ENCODE measurements around the gene PHOSPHO2. TPM values are rescaled to one million over a fixed set of nuclear protein-coding genes. Genes with fewer than 3 reads are reported as not detected.
"Not testable (repeated sequence)": the region's sequence is repeated elsewhere in the genome, so short reads cannot be mapped to it uniquely, and the experiment has no call there.

Gene PHOSPHO2
- total RNA-seq, 4 donors from 2014 or later = 2.0 to 27.7 (median 12.5) TPM

GRCh38 chr2:169683054-169683424 lies 11.2 kb upstream of the PHOSPHO2 start:
- ATAC-seq (ENCODE audit: low FRiP score) = no peak
- no peak for DNase-seq (ENCODE audit: low spot score)
- no peak for TF ChIP-seq CTCF (IDR thresholded peaks at IDR 0.05)

- TF ChIP-seq CTCF (IDR thresholded peaks at IDR 0.05) = no peak
- no peak for ATAC-seq (ENCODE audit: low FRiP score)
- DNase-seq (ENCODE audit: low spot score) = no peak
Measured at GRCh38 chr2:169683425-169684134, 10.7 kb upstream of the PHOSPHO2 start.

- no peak for TF ChIP-seq CTCF (IDR thresholded peaks at IDR 0.05)
- ATAC-seq (ENCODE audit: low FRiP score) (no peak), DNase-seq (ENCODE audit: low spot score) (no peak)
Measured at GRCh38 chr2:169684135-169684565, 10.1 kb upstream of the PHOSPHO2 start.

GRCh38 chr2:169684712-169685111 lies 9.6 kb upstream of the PHOSPHO2 start:
- DNase-seq (ENCODE audit: low spot score); ATAC-seq (ENCODE audit: low FRiP score): not testable (repeated sequence)

GRCh38 chr2:169686825-169687224 lies 7.4 kb upstream of the PHOSPHO2 start:
- ATAC-seq (ENCODE audit: low FRiP score); DNase-seq (ENCODE audit: low spot score): not testable (repeated sequence)

- DNase-seq (ENCODE audit: low spot score) = not testable (repeated sequence)
Measured at GRCh38 chr2:169687943-169688342, 6.3 kb upstream of the PHOSPHO2 start.

GRCh38 chr2:169690958-169691357 lies 3.3 kb upstream of the PHOSPHO2 start:
- no peak for TF ChIP-seq CTCF (IDR thresholded peaks at IDR 0.05)
- ATAC-seq (ENCODE audit: low FRiP score) = no peak

More at GRCh38 chr2:169687943-169688342, 6.3 kb upstream of the PHOSPHO2 start:
- ATAC-seq (ENCODE audit: low FRiP score) = not testable (repeated sequence)

GRCh38 chr2:169692718-169693117 lies 1.6 kb upstream of the PHOSPHO2 start:
- ATAC-seq (ENCODE audit: low FRiP score) = no peak
- no peak for DNase-seq (ENCODE audit: low spot score)
- no peak for TF ChIP-seq CTCF (IDR thresholded peaks at IDR 0.05)

More at GRCh38 chr2:169690958-169691357, 3.3 kb upstream of the PHOSPHO2 start:
- no peak for DNase-seq (ENCODE audit: low spot score)

- ATAC-seq (ENCODE audit: low FRiP score) = no peak
- DNase-seq (ENCODE audit: low spot score) = no peak
- no peak for TF ChIP-seq CTCF (IDR thresholded peaks at IDR 0.05)
Measured at GRCh38 chr2:169693360-169693759, 909 bp upstream of the PHOSPHO2 start.

All from omental fat pad (tissue), 4 donors.